ENCODE results near the gene RPL39.
"Not testable (repeated sequence)": the region's sequence is repeated elsewhere in the genome, so short reads cannot be mapped to it uniquely, and the experiment has no call there.

Gene RPL39

GRCh38 chrX:119763836-119764387, 27.5 kb downstream of the RPL39 start:
- DNase-seq (ENCODE audit: low read depth in 2 of 3, low spot score in 1 of 3), result no peak

DNA sequence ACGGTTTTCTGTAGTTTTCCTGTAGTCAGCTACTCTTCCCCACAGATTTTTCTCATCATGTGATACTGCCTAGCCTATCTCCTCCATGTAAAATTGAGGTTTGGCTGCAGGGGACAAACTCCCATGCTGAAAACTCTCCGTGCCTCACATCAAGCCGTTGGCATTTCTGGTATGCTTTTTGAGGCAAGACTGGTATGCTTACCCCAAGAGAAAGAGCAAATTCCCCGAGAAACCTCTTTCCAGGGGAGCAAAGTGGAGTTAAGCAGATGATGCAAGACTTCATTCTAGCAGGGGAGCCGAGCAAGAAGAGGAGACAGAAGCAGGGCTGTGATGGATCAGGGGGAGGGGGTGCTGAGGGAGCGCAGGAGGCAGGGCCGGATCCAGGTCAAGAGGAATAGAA, 28.2 kb downstream of the RPL39 start:
- no peak for DNase-seq (ENCODE audit: low read depth in 2 of 3, low spot score in 1 of 3)

GRCh38 chrX:119762718-119763117, 28.7 kb downstream of the RPL39 start:
- DNase-seq (ENCODE audit: low read depth in 2 of 3, low spot score in 1 of 3), result no peak

DNA sequence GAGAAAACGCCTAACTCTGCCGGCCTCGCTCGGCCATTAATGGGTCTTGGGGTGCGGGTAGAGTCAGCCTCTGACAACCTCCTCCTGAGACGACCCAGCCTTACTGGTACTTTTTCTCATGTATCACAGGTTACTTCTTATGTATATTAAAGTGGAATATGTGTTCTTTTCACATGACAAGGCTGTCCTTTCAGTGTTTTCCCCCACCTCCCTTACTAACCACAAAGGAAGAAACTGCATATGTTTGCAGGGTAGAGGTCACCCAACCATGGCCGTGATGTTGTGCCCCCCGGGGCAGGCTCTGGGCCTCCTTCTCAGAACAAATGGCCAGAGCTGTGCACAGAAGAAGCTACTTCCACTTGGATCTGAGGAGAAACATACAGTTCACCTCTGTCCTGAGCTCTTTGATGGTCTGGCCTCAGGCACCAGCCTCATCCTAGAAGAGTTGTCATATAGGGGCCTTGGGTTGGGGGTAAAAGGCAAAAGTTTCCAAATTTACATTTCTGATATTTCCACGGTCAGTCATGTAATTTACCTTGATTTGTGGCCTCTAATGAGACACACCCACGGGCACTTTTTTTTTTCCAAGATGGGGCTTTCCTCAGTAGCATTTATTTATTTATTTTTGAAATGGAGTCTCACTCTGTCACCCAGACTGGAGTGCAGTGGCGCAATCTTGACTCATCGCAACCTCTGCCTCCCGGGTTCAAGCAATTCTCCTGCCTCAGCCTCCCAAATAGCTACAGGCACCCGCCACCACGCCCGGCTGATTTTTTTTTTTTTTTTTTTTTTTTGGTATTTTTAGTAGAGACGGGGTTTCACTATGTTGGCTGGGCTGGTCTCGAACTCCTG, 31.2 kb downstream of the RPL39 start:
- no peak for DNase-seq (ENCODE audit: low read depth in 2 of 3, low spot score in 1 of 3)

DNA sequence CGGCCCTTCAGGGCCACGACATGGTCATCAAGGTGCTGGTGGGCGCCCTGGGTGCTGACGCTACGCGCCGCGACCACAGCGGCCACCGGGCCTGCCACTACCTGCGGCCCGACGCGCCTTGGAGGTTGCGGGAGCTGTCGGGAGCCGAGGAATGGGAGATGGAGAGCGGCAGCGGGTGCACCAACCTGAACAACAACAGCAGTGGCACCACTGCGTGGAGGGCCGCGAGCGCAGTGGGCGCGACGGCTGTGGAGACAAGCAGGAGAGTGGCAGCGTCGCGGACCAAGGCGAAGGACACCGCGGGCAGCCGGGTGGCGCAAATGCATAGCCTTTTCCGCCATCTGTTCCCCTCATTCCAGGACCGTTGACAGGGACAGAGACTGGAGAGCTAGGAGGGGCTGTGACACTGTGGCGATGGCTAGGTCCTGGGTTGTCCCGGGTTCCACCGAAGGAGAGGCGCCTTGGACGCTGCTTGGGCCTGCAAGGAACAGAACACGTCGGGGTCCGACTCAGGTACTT, 32.1 kb downstream of the RPL39 start:
- no peak for DNase-seq (ENCODE audit: low read depth in 2 of 3, low spot score in 1 of 3)

GRCh38 chrX:119758731-119759247, 32.6 kb downstream of the RPL39 start:
- peak in 1 of 3 donors; percentile 14 for DNase-seq (ENCODE audit: low read depth in 2 of 3, low spot score in 1 of 3)

DNA sequence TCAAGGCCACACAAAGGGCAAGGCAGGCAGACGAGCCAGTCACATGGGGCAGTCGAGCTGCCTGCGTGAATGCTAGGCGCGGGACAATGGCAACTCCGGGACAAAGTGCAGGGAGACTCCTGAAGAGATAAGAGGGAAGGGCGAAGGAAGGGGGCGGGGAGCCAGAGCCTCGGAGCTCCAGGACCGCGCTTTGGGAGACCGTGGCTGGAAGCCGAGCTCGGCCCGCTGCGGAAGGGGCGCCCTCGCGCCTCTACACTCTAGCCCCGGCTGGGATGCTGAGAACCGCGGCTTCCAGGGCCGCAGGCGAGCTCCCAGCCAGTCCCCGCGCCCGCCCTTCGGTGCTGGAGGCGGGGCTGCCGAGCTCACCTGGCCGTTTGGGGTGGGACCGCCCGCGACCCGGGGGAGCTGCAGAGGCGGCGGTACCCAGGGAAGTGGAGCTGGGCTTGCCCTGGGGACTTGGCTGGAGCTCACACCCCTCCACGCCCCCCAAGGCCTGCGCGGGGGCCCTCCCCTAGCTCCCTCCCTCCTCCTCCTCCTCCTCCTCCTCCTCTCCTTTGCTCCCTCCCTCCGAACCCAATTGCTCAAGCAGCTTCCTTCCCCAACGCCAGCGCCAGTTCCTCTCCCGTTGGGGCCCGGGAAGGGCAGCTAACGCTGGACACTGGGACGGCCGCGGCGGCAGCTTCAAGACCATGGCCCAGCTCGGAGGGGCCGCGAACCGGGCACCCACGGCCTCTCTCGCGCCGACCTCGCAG, 33.3 kb downstream of the RPL39 start, which contains the start of gene SOWAHD:
SOWAHD (plus strand) TSS at position 610 of the 752 bp plus-strand sequence; CDS start at position 690, 80 bp downstream.
- DNase-seq (ENCODE audit: low read depth in 2 of 3, low spot score in 1 of 3), result no peak

- no peak for DNase-seq (ENCODE audit: low read depth in 2 of 3, low spot score in 1 of 3)
Observed at GRCh38 chrX:119757646-119757978, 33.8 kb downstream of the RPL39 start.

- DNase-seq (ENCODE audit: low read depth in 2 of 3, low spot score in 1 of 3), result no peak
Observed at GRCh38 chrX:119756926-119757635, 34.3 kb downstream of the RPL39 start.

DNA sequence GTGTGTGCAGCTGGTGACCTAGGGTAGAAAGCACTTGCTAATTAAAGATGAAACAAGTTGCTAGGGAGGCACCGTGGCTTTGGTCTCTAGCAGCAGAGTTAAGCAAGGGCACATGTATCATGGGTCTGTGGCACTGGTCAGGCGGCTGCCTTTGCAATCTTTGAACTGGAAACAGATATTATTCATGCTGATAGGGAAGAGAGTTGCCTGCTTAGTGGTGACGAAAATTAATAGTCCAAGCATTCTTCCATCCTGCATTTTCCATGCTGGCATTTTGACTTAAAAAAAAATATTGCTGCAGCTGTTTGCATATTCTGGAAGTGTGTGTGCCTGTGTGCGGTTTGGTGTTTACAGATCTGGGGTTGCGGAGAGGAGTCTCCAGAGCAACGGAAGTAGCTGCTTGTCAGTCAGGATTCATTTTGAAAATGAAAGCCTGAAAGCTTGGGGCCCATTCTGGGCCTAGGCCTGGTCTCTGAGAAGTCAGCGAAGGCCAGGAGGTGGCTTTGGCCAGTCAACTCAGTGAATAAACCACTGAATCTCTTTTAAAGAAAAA, 35.4 kb downstream of the RPL39 start:
- DNase-seq (ENCODE audit: low read depth in 2 of 3, low spot score in 1 of 3), result peak; percentile 17 to 48 (median 36)

- peak in 1 of 3 donors; percentile 73 for DNase-seq (ENCODE audit: low read depth in 2 of 3, low spot score in 1 of 3)
Observed at GRCh38 chrX:119753639-119754257, 37.7 kb downstream of the RPL39 start.

DNA sequence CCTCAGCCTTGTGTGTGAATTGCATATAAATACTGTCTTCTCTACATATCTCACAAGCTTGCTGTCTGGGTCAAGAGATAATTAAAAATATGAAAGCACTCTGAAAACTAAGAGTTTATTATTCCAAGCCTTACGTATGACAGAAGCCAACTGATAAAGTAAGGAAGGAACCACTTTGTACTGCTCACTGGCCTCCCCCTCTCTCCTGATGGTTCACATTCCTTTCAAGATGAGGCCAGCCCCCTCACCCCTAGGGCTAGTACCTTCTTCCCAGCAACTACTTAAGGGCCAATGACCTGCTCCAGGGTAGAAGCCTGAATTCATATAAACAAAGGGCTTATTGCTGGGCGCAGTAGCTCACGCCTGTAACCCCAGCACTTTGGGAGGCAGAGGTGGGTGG, 38.4 kb downstream of the RPL39 start:
- no peak for DNase-seq (ENCODE audit: low read depth in 2 of 3, low spot score in 1 of 3)

DNA sequence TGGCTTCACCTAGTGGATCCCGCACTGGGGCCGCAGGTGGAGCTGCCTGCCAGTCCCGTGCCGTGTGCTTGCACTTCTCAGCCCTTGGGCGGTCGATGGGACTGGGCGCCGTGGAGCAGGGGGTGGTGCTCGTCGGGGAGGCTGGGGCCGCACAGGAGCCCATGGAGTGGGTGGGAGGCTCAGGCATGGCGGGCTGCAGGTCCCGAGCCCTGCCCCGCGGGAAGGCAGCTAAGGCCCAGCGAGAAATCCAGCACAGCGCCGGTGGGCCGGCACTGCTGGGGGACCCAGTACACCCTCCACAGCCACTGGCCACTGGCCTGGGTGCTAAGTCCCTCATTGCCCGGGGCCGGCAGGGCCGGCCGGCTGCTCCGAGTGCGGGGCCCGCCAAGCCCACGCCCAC, 40.7 kb downstream of the RPL39 start:
- not testable (repeated sequence) for DNase-seq (ENCODE audit: low read depth in 2 of 3, low spot score in 1 of 3)

DNA sequence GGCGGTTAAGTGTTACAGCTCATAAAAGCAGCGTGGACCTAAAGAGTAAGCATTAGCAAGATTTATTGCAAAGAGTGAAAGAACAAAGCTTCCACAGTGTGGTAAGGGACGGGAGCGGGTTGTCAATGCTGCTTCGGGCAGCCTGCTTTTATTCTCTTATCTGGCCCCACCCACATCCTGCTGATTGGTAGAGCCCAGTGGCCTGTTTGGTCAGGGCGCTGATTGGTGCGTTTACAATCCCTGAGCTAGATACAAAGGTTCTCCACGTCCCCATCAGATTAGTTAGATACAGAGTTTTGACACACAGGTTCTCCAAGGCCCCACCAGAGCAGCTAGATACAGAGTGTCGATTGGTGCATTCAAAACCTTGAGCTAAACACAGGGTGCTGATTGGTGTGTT, 41.3 kb downstream of the RPL39 start:
- not testable (repeated sequence) for DNase-seq (ENCODE audit: low read depth in 2 of 3, low spot score in 1 of 3)

DNA sequence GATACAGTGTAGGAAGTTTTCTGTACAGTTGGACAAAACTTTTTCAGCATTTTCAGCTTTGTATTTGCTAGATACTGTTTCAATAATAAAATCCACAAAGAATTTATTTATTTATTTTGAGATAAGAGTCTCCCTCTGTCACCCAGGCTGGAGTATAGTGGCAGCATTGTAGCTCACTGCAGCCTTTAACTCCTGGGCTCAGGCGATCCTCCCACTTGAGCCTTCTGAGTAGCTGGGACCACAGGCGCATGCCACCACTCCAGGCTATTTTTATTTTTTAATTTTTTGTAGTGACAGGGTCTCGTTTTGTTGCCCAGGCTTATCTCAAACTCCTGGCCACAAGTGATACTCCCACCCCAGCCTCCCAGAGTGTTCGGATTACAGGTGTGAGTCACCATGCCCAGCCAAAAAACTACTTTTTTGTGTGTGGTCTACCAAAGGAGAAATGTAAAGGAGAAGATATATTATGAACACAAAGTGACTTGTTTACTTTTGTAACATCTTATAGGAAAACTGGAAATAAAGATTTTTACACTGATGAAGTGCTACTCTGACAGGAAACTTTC, 46.1 kb downstream of the RPL39 start:
- no peak for DNase-seq (ENCODE audit: low read depth in 2 of 3, low spot score in 1 of 3)

GRCh38 chrX:119738742-119739141, 52.7 kb downstream of the RPL39 start:
- DNase-seq (ENCODE audit: low read depth in 2 of 3, low spot score in 1 of 3), result no peak
